Panc1 (cell line): Measurements from ENCODE around the gene CTXN1. TPM values are rescaled to one million over a fixed set of nuclear protein-coding genes. Genes with fewer than 3 reads are reported as not detected.

Source experiments
- ATAC-seq: fragments of 200-7000 bp; cut with Tn5 transposase; 2 replicates; pipeline ENCODE4 v1.9.1; 2020; ENCODE audit warnings: mild to moderate bottlenecking, moderate library complexity
- BruUV-seq: library from RNA; stranded (reverse); fragments of 400-500 nt; replicated peaks from 2 replicates; lab custom pipeline; 2021; lab: Mats Ljungman, UMichigan
- CTCF ChIA-PET: fragments of 300-600 bp; sonication (Branson Sonifier 250); formaldehyde crosslinking; loops from one replicate; lab custom pipeline; 2022; ENCODE audit warnings: antibody characterized with exemption; lab: Charles Lee
- POLR2A ChIA-PET: fragments of 300-600 bp; sonication (Branson Sonifier 250); formaldehyde crosslinking; loops from one replicate; lab custom pipeline; 2022; ENCODE audit warnings: antibody characterized with exemption; lab: Charles Lee
- DNase-seq: peaks from one replicate; pipeline ENCODE4 v3.0.0-alpha.2; 2010; ENCODE audit warnings: low read depth, low spot score
- H3K27ac ChIP-seq: 2 replicates; pipeline ENCODE4 v1.5.1; 2011; ENCODE audit warnings: mild to moderate bottlenecking, low read length, inconsistent platforms
- H3K27me3 ChIP-seq: fragments of 200-500 bp; sonication (Bioruptor generic); 2 replicates; pipeline ENCODE4 v1.6.0; 2014; ENCODE audit warnings: low read length, inconsistent platforms; ENCODE audit not compliant: control insufficient read depth, insufficient read depth
- H3K36me3 ChIP-seq: fragments of 200-500 bp; sonication (Bioruptor generic); 2 replicates; pipeline ENCODE4 v1.5.1; 2014; ENCODE audit warnings: inconsistent platforms, mild to moderate bottlenecking, low read length, moderate library complexity; ENCODE audit not compliant: control insufficient read depth, insufficient read depth
- H3K4me1 ChIP-seq: 2 replicates; pipeline ENCODE4 v1.5.1; 2011; ENCODE audit warnings: inconsistent platforms, mild to moderate bottlenecking, low read length, moderate library complexity; ENCODE audit not compliant: control insufficient read depth, insufficient read depth
- H3K4me3 ChIP-seq, 2 experiments: 2 replicates each; pipeline ENCODE4 v1.5.1; 2011 to 2012; ENCODE audit warnings: low read depth in 2 of 2, low read length in 2 of 2, mild to moderate bottlenecking in 2 of 2, inconsistent platforms in 1 of 2, moderate library complexity in 1 of 2
- H3K9me3 ChIP-seq: fragments of 200-500 bp; sonication (Bioruptor generic); 2 replicates; pipeline ENCODE4 v1.5.1; 2014; ENCODE audit warnings: low read depth, mild to moderate bottlenecking, inconsistent platforms, low read length, moderate library complexity; ENCODE audit not compliant: control insufficient read depth, insufficient read depth
- POLR2AphosphoS5 ChIP-seq: IDR thresholded peaks from 2 replicates; pipeline ENCODE4 v1.6.1; 2012; ENCODE audit warnings: mild to moderate bottlenecking, low read depth, low read length, moderate library complexity
- SIN3A ChIP-seq: IDR thresholded peaks from 2 replicates; pipeline ENCODE4 v1.6.1; 2012; ENCODE audit warnings: low read depth, mild to moderate bottlenecking, low read length, moderate library complexity, borderline replicate concordance; ENCODE audit not compliant: insufficient read depth
- TCF7L2 ChIP-seq: IDR thresholded peaks from 2 replicates; pipeline ENCODE4 v1.6.1; 2011; ENCODE audit warnings: mild to moderate bottlenecking, low read depth, low read length, inconsistent platforms
- in situ Hi-C: cut with HindIII; loops from 2 replicates; pipeline ENCODE4 v1.10.0; 2016; ENCODE audit warnings: low sequenced_read_pairs, low pct_unique_long_range_greater_than_20kb
- intact Hi-C: fragments of 100-400 bp; cut with micrococcal nuclease; formaldehyde crosslinking; loops from one replicate; pipeline ENCODE4 v1.10.0; 2022; ENCODE audit not compliant: unreplicated experiment
- total RNA-seq: library from RNA; stranded (reverse); gene quantifications from one replicate; pipeline ENCODE4 v1.2.1, GENCODE V29; 2021; ENCODE audit not compliant: unreplicated experiment
- TF ChIP-seq, protein P1 (sequence below), 2 experiments: IDR thresholded peaks; 2 replicates each; pipeline ENCODE4 v1.6.1; 2011 to 2012; ENCODE audit warnings: low read depth in 2 of 2, control low read depth in 1 of 2, low read length in 1 of 2, mild to moderate bottlenecking in 1 of 2, moderate library complexity in 1 of 2; ENCODE audit not compliant: insufficient read depth in 1 of 2
- TF ChIP-seq, protein P2 (sequence below): fragments of 450-650 bp; IDR thresholded peaks from 2 replicates; pipeline ENCODE4 v1.5.1; 2017; ENCODE audit warnings: mild to moderate bottlenecking

CTXN1 gene
- total RNA-seq, 1 experiment from 2014 or later, result 89.4 TPM

DNA sequence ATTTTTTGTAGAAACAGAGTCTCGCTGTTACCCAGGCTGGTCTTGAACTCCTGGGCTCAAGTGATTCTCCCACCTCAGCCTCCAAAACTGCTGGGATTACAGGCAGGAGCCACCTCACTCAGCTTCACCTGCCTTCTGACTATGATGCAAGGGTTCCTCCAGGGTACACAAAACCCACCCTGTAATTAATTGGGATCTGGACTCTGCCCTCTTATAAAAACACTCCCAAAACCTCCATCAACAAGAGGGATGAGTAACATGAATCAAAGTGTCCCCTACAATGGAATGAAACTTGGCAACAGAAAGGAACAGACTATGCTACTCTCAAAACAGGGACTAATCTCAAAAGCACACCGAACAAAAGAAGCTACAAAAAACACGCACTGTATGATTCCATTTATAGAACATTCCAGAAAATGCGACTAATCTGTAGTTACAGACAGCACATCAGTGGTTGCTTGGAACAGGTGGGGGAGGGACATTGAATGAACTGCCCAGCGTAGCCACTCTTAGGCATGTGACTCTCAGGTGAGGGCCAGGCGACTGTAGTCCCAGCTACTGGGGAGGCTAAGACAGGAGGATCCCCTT, 48.6 kb downstream of the CTXN1 start:
- BruUV-seq, result no TSS peak
- Histone ChIP-seq H3K36me3 (no peaks in the 10 kb centered on the region), H3K27ac (no peak overlapping the region), H3K4me1 (no peaks in the 10 kb centered on the region), H3K4me3 (no peak overlapping the region), H3K27me3 (no peaks in the 10 kb centered on the region), H3K9me3 (no peaks in the 10 kb centered on the region)
- ATAC-seq (no peak), DNase-seq (no peak)
- intact Hi-C loops (no loop called here), in situ Hi-C loops (no loop called here)
- POLR2A ChIA-PET, result no interaction called here
- no peak for TF ChIP-seq POLR2AphosphoS5
- TF ChIP-seq SIN3A, result no peak
- no peak for TF ChIP-seq TCF7L2
- TF ChIP-seq, protein P1, sequence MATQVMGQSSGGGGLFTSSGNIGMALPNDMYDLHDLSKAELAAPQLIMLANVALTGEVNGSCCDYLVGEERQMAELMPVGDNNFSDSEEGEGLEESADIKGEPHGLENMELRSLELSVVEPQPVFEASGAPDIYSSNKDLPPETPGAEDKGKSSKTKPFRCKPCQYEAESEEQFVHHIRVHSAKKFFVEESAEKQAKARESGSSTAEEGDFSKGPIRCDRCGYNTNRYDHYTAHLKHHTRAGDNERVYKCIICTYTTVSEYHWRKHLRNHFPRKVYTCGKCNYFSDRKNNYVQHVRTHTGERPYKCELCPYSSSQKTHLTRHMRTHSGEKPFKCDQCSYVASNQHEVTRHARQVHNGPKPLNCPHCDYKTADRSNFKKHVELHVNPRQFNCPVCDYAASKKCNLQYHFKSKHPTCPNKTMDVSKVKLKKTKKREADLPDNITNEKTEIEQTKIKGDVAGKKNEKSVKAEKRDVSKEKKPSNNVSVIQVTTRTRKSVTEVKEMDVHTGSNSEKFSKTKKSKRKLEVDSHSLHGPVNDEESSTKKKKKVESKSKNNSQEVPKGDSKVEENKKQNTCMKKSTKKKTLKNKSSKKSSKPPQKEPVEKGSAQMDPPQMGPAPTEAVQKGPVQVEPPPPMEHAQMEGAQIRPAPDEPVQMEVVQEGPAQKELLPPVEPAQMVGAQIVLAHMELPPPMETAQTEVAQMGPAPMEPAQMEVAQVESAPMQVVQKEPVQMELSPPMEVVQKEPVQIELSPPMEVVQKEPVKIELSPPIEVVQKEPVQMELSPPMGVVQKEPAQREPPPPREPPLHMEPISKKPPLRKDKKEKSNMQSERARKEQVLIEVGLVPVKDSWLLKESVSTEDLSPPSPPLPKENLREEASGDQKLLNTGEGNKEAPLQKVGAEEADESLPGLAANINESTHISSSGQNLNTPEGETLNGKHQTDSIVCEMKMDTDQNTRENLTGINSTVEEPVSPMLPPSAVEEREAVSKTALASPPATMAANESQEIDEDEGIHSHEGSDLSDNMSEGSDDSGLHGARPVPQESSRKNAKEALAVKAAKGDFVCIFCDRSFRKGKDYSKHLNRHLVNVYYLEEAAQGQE (IDR thresholded peaks at IDR 0.05; ENCODE audit: insufficient read depth in 1 of 2, low read depth in 2 of 2, low read length in 1 of 2), result no peak
- TF ChIP-seq, protein P2, sequence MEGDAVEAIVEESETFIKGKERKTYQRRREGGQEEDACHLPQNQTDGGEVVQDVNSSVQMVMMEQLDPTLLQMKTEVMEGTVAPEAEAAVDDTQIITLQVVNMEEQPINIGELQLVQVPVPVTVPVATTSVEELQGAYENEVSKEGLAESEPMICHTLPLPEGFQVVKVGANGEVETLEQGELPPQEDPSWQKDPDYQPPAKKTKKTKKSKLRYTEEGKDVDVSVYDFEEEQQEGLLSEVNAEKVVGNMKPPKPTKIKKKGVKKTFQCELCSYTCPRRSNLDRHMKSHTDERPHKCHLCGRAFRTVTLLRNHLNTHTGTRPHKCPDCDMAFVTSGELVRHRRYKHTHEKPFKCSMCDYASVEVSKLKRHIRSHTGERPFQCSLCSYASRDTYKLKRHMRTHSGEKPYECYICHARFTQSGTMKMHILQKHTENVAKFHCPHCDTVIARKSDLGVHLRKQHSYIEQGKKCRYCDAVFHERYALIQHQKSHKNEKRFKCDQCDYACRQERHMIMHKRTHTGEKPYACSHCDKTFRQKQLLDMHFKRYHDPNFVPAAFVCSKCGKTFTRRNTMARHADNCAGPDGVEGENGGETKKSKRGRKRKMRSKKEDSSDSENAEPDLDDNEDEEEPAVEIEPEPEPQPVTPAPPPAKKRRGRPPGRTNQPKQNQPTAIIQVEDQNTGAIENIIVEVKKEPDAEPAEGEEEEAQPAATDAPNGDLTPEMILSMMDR, result no peak
- CTCF ChIA-PET, result no interaction called here

DNA sequence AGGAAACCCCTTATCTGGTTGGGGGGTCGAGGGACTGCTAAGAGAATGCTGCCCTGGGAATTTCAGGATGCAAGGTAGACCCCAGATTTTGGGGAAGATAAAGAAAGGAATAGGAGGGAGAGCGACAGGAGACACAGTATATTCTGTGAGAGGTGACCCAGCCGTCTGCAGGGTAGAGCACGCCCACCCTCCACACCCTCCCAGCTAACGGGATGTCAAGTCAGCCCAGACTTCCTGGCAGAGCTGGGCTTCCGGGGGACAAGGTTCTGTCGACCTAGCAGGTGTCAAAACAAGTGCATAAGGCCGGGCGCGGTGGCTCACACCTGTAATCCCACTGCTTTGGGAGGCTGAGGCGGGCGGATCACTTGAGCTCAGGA, 51.0 kb downstream of the CTXN1 start:
- Histone ChIP-seq H3K4me3 (peak overlapping the region; percentile 45 to 49), H3K27me3 (no peaks in the 10 kb centered on the region), H3K27ac (no peak overlapping the region), H3K9me3 (no peaks in the 10 kb centered on the region), H3K36me3 (no peaks in the 10 kb centered on the region), H3K4me1 (no peaks in the 10 kb centered on the region)
- in situ Hi-C loops, result no loop called here
- CTCF ChIA-PET, result interaction anchor here (0.6 kb wide), 2 partner anchors 8 to 354 kb away, joined by 4 to 5 read pairs; no protein-coding TSS in a partner anchor
- no TSS peak for BruUV-seq
- no peak for TF ChIP-seq SIN3A
- TF ChIP-seq, protein P2, result no peak
- TF ChIP-seq POLR2AphosphoS5, result no peak
- TF ChIP-seq TCF7L2, result no peak
- TF ChIP-seq, protein P1 (IDR thresholded peaks at IDR 0.05; ENCODE audit: insufficient read depth in 1 of 2, low read depth in 2 of 2, low read length in 1 of 2), result no peak
- intact Hi-C loops, result no loop called here
- POLR2A ChIA-PET, result interaction anchor here (0.7 kb wide), 1 partner anchor 9 kb away, joined by 5 read pairs; no protein-coding TSS in a partner anchor
- ATAC-seq (no peak), DNase-seq (no peak)
